HFFc6 (cell line): ENCODE data around the gene ZNFX1. TPM values are rescaled to one million over a fixed set of nuclear protein-coding genes. Genes with fewer than 3 reads are reported as not detected.

Source experiments
- DNase-seq: peaks from one replicate; pipeline ENCODE4 v3.0.0-alpha.2; 2018
- H3K27ac Mint-ChIP-seq: 2 replicates; pipeline ENCODE4 v1.8.0; 2020; ENCODE audit warnings: mild to moderate bottlenecking, mixed read lengths
- H3K27me3 Mint-ChIP-seq: 2 replicates; pipeline ENCODE4 v1.8.0; 2021; ENCODE audit warnings: mild to moderate bottlenecking, moderate library complexity, mixed read lengths; ENCODE audit not compliant: insufficient read depth
- H3K36me3 Mint-ChIP-seq: 2 replicates; pipeline ENCODE4 v1.8.0; 2021; ENCODE audit warnings: low read depth, mixed read lengths
- H3K4me1 Mint-ChIP-seq: 2 replicates; pipeline ENCODE4 v1.8.0; 2020; ENCODE audit warnings: low read depth, mixed read lengths
- H3K4me3 Mint-ChIP-seq: 2 replicates; pipeline ENCODE4 v1.8.0; 2020; ENCODE audit warnings: mild to moderate bottlenecking, moderate library complexity, mixed read lengths
- H3K9me3 Mint-ChIP-seq: 2 replicates; pipeline ENCODE4 v1.8.0; 2020; ENCODE audit warnings: mild to moderate bottlenecking, mixed read lengths
- total RNA-seq, 6 experiments: library from RNA; stranded (reverse); fragmentation: NEBNext Ultra II Directional; extraction: Animal tissue kit (Norgen Biotek cat#: 25700); gene quantifications; 2 replicates in 1 of 6; 3 replicates in 5 of 6; pipeline ENCODE4 v1.2.3, GENCODE V29; 2021
- TF ChIP-seq, protein P1 (sequence below): fragments of 200-600 bp; sonication (generic); IDR thresholded peaks from 2 replicates; pipeline ENCODE4 v1.5.0; 2021; ENCODE audit warnings: antibody characterized with exemption, mild to moderate bottlenecking

Gene ZNFX1
- total RNA-seq, 6 experiments from 2014 or later: 36.1 to 41.0 (median 38.7) TPM

DNA sequence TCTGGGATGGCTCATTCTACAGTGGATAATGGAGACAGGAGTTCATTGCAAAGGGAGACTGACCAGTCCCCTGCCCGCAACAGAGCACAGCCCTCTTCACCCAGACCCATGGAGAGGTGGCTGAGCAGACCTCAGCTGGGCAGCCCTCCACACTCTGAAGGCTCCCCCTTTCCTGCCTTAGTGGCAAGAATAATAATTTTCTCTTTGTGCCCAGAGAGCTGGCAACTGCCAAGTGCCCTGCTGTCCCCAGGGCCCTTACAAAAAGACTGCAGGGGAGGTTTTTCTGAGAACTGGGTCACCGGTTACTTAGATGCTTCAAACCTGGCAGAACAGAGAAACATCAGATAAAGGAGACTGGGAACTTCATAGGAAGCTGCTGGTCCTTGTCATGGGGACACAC is 35.4 kb upstream of the ZNFX1 start:
- Mint-ChIP-seq H3K27me3 (peaks cover 65% of the 10 kb centered on the region), H3K36me3 (peaks cover 14% of the 10 kb centered on the region), H3K4me1 (peaks cover 9% of the 10 kb centered on the region; the same call in 1 of the 2 replicates), H3K27ac (no peak overlapping the region), H3K9me3 (peaks cover 10% of the 10 kb centered on the region), H3K4me3 (no peak overlapping the region)
- no peak for DNase-seq
- TF ChIP-seq, protein P1, sequence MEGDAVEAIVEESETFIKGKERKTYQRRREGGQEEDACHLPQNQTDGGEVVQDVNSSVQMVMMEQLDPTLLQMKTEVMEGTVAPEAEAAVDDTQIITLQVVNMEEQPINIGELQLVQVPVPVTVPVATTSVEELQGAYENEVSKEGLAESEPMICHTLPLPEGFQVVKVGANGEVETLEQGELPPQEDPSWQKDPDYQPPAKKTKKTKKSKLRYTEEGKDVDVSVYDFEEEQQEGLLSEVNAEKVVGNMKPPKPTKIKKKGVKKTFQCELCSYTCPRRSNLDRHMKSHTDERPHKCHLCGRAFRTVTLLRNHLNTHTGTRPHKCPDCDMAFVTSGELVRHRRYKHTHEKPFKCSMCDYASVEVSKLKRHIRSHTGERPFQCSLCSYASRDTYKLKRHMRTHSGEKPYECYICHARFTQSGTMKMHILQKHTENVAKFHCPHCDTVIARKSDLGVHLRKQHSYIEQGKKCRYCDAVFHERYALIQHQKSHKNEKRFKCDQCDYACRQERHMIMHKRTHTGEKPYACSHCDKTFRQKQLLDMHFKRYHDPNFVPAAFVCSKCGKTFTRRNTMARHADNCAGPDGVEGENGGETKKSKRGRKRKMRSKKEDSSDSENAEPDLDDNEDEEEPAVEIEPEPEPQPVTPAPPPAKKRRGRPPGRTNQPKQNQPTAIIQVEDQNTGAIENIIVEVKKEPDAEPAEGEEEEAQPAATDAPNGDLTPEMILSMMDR: no peak

DNA sequence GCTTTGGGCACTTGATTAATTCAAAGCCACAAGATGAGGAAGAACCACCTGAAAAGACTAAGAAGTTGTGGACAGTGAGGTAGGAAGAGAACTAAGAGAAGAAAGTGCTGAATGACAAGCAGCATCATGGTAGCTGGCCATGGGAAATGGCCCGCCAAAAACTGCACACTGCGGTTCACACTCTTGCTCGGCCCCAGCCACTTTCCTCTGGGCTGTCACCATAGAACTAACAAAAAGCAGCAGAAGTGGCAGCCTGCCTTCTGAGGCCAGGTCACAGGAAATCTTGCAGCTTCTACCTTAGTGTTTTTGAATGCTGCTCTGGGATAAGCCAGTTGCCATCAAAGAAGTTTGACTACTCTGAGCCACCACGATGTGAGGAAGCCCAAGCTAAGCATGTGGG is 34.8 kb upstream of the ZNFX1 start:
- Mint-ChIP-seq H3K27ac (no peak overlapping the region), H3K27me3 (peaks cover 61% of the 10 kb centered on the region), H3K36me3 (peaks cover 14% of the 10 kb centered on the region), H3K4me3 (no peak overlapping the region), H3K9me3 (peaks cover 10% of the 10 kb centered on the region), H3K4me1 (peaks cover 9% of the 10 kb centered on the region; the same call in 1 of the 2 replicates)
- TF ChIP-seq, protein P1: no peak
- DNase-seq: no peak

DNA sequence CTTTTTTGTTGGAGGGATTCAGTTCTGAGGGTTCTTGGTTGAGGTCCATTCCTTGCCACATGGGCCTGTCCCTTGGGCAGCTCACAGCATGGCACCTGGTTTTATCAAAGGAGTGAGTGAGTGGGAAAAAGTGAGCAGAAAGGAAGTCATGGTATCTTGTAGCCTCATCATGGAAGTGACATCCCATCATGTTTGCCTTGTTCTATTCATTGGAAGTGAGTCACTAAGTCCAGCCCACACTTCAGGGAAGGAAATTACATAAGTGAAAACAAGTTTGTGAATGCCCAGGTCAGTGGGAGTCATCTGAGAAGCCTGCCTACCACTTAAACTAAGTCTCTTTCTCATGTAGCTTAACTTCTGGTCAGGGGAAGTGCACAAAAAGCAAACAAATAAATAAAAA is 32.8 kb upstream of the ZNFX1 start:
- H3K36me3 Mint-ChIP-seq: peaks cover 14% of the 10 kb centered on the region
- H3K4me1 Mint-ChIP-seq: peaks cover 9% of the 10 kb centered on the region; the same call in 1 of the 2 replicates
- peaks cover 10% of the 10 kb centered on the region for H3K9me3 Mint-ChIP-seq
- no peak overlapping the region for H3K27ac Mint-ChIP-seq
- TF ChIP-seq, protein P1: no peak
- H3K27me3 Mint-ChIP-seq: peaks cover 43% of the 10 kb centered on the region
- H3K4me3 Mint-ChIP-seq: no peak overlapping the region
- no peak for DNase-seq

DNA sequence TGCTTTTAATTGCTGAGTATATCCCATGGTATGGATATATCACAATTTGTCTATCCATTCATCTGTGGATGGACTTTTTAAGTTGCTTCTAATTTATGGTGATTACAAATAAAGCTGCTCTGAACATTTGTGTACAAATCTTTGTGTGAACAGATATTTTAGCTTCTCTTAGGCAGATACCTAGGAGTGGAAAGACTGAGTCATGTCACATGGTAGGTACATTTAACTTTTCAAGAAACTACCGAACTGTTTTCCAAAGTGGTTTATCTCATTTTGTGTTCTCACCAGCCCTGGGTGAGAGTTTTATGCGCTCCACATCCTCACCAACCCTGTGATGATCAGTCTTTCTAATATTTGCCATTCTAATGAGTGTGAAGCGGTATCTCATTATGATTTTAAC is 31.0 kb upstream of the ZNFX1 start:
- TF ChIP-seq, protein P1: no peak
- Mint-ChIP-seq H3K9me3 (peaks cover 10% of the 10 kb centered on the region), H3K27ac (no peak overlapping the region), H3K27me3 (peaks cover 33% of the 10 kb centered on the region), H3K4me3 (no peak overlapping the region), H3K4me1 (peaks cover 9% of the 10 kb centered on the region; the same call in 1 of the 2 replicates), H3K36me3 (peaks cover 14% of the 10 kb centered on the region)
- no peak for DNase-seq

DNA sequence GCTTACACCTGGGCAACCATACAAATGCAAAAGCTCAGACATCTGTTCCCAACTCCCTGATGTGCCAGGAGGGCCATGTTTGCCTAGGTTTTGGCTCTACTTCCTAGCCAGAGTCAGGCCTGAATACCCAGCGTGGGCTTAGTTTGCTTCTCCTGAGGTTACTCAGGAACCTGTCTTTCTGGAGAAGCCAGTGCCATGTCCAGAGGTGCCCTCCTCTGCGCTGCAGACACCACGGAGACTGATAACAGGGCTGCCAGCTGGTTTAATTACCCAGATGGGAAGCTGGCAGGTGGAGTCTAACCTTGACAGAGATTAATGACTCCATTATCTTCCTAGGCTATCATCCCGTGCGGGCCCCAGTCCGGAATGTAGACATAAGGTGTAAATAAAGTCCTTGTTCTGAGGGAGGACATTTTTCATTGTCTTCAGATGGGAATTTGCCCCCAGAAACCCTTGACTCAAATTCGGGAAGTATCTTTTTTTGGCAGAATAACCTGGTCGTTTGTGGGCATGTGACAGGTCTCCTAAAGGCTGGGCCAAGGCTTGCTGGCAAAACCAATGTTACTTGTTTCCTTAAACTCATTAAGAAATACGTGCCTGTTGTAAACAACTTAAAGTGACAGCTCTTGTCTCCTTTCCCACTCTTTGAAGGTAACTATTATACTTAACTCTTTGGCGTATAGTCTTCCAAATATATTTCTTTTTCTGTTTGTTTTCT is 29.2 kb upstream of the ZNFX1 start:
- Mint-ChIP-seq H3K36me3 (peaks cover 14% of the 10 kb centered on the region), H3K9me3 (peaks cover 10% of the 10 kb centered on the region), H3K4me3 (no peak overlapping the region), H3K4me1 (peaks cover 17% of the 10 kb centered on the region), H3K27ac (no peak overlapping the region), H3K27me3 (peaks cover 25% of the 10 kb centered on the region)
- DNase-seq: no peak
- TF ChIP-seq, protein P1: no peak
